ENCODE results near the gene ZBTB9.

ZBTB9 gene

DNA sequence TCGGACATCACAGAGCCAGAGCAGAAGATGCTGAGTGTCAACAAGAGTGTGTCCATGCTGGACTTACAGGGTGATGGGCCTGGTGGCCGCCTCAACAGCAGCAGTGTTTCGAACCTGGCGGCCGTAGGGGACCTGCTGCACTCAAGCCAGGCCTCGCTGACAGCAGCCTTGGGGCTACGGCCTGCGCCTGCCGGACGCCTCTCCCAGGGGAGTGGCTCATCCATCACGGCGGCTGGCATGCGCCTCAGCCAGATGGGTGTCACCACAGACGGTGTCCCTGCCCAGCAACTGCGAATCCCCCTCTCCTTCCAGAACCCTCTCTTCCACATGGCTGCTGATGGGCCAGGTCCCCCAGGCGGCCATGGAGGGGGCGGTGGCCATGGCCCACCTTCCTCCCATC lies 11.4 kb upstream of the ZBTB9 start:
- Histone ChIP-seq H3K4me3 (ENCODE audit: low read depth in 1 of 5, low read length in 5 of 5) (no peak overlapping the region), H3K36me3 (ENCODE audit: control insufficient read depth in 5 of 5, insufficient read depth in 5 of 5, low read length in 5 of 5) (peaks cover 0 to 70% (median 38%) of the 10 kb centered on the region in 5 donors), H3K9ac (ENCODE audit: low read length in 5 of 5) (no peak overlapping the region), H3K9me3 (ENCODE audit: control insufficient read depth in 5 of 5, low read length in 5 of 5) (no peaks in the 10 kb centered on the region), H3K27me3 (ENCODE audit: control insufficient read depth in 5 of 5, insufficient read depth in 4 of 5, low read length in 5 of 5) (no peaks in the 10 kb centered on the region), H3K4me1 (ENCODE audit: control insufficient read depth in 5 of 5, insufficient read depth in 5 of 5, low read length in 5 of 5) (no peaks in the 10 kb centered on the region), H3K27ac (ENCODE audit: low read depth, low read length) (no peak overlapping the region)

DNA sequence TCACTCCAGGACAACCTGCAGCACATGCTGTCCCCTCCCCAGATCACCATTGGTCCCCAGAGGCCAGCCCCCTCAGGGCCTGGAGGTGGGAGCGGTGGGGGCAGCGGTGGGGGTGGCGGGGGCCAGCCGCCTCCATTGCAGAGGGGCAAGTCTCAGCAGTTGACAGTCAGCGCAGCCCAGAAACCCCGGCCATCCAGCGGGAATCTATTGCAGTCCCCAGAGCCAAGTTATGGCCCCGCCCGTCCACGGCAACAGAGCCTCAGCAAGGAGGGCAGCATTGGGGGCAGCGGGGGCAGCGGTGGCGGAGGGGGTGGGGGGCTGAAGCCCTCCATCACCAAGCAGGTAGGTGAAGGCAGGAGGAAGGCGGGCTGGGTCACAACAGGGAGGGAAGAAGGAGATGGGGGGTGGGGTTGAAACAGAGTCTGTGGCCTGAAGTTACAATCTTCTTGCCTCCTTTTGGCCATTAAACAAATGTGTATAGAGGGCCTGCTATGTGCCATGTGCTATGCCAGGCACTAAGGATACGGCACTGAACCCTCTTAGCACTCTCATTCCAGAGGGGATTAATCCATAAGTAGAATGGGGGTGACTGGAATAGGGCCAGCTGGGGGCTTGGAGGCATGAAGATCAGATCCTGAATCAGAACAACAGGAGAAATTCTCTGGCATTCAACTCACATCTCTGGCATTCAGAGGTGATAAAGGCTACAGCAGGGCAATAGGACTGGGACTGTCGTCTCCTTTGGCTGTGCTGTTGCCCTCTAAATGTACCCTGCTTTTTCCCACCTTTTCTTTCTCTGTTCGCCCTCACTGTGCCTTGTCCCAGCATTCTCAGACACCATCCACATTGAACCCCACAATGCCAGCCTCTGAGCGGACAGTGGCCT lies 10.5 kb upstream of the ZBTB9 start:
- H3K36me3 ChIP-seq (ENCODE audit: control insufficient read depth in 5 of 5, insufficient read depth in 5 of 5, low read length in 5 of 5), result peaks cover 0 to 65% (median 33%) of the 10 kb centered on the region in 5 donors

GRCh38 chr6:33445119-33445603 lies 9.2 kb upstream of the ZBTB9 start:
- H3K9ac ChIP-seq (ENCODE audit: low read length in 5 of 5), result no peak overlapping the region
- H3K27ac ChIP-seq (ENCODE audit: low read depth, low read length), result no peak overlapping the region
- no peak overlapping the region for H3K4me3 ChIP-seq (ENCODE audit: low read depth in 1 of 5, low read length in 5 of 5)
- peaks cover 0 to 4% (median 0%) of the 10 kb centered on the region in 5 donors for H3K4me1 ChIP-seq (ENCODE audit: control insufficient read depth in 5 of 5, insufficient read depth in 5 of 5, low read length in 5 of 5)
- no peaks in the 10 kb centered on the region for H3K27me3 ChIP-seq (ENCODE audit: control insufficient read depth in 5 of 5, insufficient read depth in 4 of 5, low read length in 5 of 5)
- H3K9me3 ChIP-seq (ENCODE audit: control insufficient read depth in 5 of 5, low read length in 5 of 5), result no peaks in the 10 kb centered on the region
- H3K36me3 ChIP-seq (ENCODE audit: control insufficient read depth in 5 of 5, insufficient read depth in 5 of 5, low read length in 5 of 5), result peaks cover 0 to 63% (median 34%) of the 10 kb centered on the region in 5 donors

More for the DNA sequence above, 10.5 kb upstream of the ZBTB9 start:
- Histone ChIP-seq H3K9me3 (ENCODE audit: control insufficient read depth in 5 of 5, low read length in 5 of 5) (no peaks in the 10 kb centered on the region), H3K27me3 (ENCODE audit: control insufficient read depth in 5 of 5, insufficient read depth in 4 of 5, low read length in 5 of 5) (no peaks in the 10 kb centered on the region), H3K4me1 (ENCODE audit: control insufficient read depth in 5 of 5, insufficient read depth in 5 of 5, low read length in 5 of 5) (no peaks in the 10 kb centered on the region), H3K4me3 (ENCODE audit: low read depth in 1 of 5, low read length in 5 of 5) (no peak overlapping the region), H3K9ac (ENCODE audit: low read length in 5 of 5) (no peak overlapping the region), H3K27ac (ENCODE audit: low read depth, low read length) (no peak overlapping the region)

GRCh38 chr6:33446356-33446755 lies 8.0 kb upstream of the ZBTB9 start:
- Histone ChIP-seq H3K27ac (ENCODE audit: low read depth, low read length) (no peak overlapping the region), H3K4me3 (ENCODE audit: low read depth in 1 of 5, low read length in 5 of 5) (no peak overlapping the region), H3K4me1 (ENCODE audit: control insufficient read depth in 5 of 5, insufficient read depth in 5 of 5, low read length in 5 of 5) (peaks cover 0 to 5% (median 0%) of the 10 kb centered on the region in 5 donors), H3K36me3 (ENCODE audit: control insufficient read depth in 5 of 5, insufficient read depth in 5 of 5, low read length in 5 of 5) (peaks cover 0 to 52% (median 29%) of the 10 kb centered on the region in 5 donors), H3K9me3 (ENCODE audit: control insufficient read depth in 5 of 5, low read length in 5 of 5) (no peaks in the 10 kb centered on the region), H3K9ac (ENCODE audit: low read length in 5 of 5) (no peak overlapping the region), H3K27me3 (ENCODE audit: control insufficient read depth in 5 of 5, insufficient read depth in 4 of 5, low read length in 5 of 5) (no peaks in the 10 kb centered on the region)

DNA sequence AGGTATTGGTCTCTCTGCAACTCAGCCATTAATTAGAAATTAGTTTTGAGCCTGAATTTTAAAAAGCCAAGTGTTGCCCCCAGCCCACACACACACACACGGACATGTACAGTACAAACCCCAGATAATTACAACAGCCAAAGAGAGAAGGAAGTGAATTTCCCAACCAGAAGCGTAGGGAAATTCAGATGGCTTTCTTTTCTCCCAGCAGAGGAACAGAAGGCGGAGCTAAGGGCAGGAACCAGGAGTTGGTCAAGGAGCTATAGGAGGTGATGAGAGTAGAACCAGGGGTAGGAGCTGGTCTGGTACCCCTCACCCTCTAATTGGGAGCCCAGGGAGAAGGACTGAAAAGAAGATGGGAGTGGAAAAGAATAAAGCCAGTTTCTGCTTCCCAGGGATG lies 3.9 kb upstream of the ZBTB9 start:
- Histone ChIP-seq H3K9ac (ENCODE audit: low read length in 5 of 5) (peak overlapping the region in 1 of 5 donors; percentile 6), H3K27ac (ENCODE audit: low read depth, low read length) (no peak overlapping the region), H3K9me3 (ENCODE audit: control insufficient read depth in 5 of 5, low read length in 5 of 5) (no peaks in the 10 kb centered on the region), H3K36me3 (ENCODE audit: control insufficient read depth in 5 of 5, insufficient read depth in 5 of 5, low read length in 5 of 5) (peaks cover 0 to 23% (median 12%) of the 10 kb centered on the region in 5 donors), H3K4me3 (ENCODE audit: low read depth in 1 of 5, low read length in 5 of 5) (no peak overlapping the region), H3K4me1 (ENCODE audit: control insufficient read depth in 5 of 5, insufficient read depth in 5 of 5, low read length in 5 of 5) (peaks cover 4 to 23% (median 17%) of the 10 kb centered on the region in 5 donors), H3K27me3 (ENCODE audit: control insufficient read depth in 5 of 5, insufficient read depth in 4 of 5, low read length in 5 of 5) (no peaks in the 10 kb centered on the region)

DNA sequence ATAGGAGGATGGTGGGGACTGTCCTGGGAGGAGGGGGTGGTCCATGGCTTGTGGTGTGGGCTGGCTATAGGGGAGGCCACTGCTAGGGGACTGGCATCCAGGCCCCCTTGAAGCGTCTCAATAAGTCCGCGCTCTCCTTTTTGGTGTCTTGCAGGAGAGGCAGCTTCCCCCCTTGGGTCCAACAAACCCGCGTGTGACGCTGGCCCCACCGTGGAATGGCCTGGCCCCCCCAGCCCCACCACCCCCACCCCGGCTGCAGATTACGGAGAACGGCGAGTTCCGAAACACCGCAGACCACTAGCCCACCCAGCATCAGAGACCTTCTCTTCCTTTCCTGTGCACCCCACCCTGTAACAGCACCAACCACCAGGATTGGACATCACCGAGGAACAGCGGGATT lies 2.8 kb upstream of the ZBTB9 start:
- H3K4me1 ChIP-seq (ENCODE audit: control insufficient read depth in 5 of 5, insufficient read depth in 5 of 5, low read length in 5 of 5), result peaks cover 4 to 25% (median 17%) of the 10 kb centered on the region in 5 donors
- H3K27me3 ChIP-seq (ENCODE audit: control insufficient read depth in 5 of 5, insufficient read depth in 4 of 5, low read length in 5 of 5), result no peaks in the 10 kb centered on the region
- H3K36me3 ChIP-seq (ENCODE audit: control insufficient read depth in 5 of 5, insufficient read depth in 5 of 5, low read length in 5 of 5), result peaks cover 0 to 34% (median 20%) of the 10 kb centered on the region in 5 donors
- H3K4me3 ChIP-seq (ENCODE audit: low read depth in 1 of 5, low read length in 5 of 5), result no peak overlapping the region
- H3K27ac ChIP-seq (ENCODE audit: low read depth, low read length), result no peak overlapping the region
- no peaks in the 10 kb centered on the region for H3K9me3 ChIP-seq (ENCODE audit: control insufficient read depth in 5 of 5, low read length in 5 of 5)
- H3K9ac ChIP-seq (ENCODE audit: low read length in 5 of 5), result no peak overlapping the region

DNA sequence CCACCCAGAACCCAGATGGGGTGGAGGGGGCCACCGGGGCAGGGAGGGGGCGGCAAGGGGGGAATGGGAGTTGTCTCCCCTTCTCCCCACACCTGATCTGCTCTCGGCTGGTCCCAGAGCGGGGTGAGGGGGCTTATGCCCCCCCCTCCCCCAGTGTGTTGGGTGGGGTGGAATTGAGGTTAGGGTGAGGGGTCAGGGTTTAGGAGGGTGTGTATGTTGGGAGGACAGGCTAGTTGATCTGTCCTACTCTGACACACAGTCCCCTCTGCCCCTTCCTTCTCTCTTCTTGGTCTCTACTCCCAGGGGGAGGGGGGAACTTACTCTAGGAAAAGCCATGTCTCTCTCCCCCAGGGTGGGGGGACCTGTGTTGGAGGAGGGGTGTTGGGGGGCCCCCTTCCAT lies 1.9 kb upstream of the ZBTB9 start:
- Histone ChIP-seq H3K36me3 (ENCODE audit: control insufficient read depth in 5 of 5, insufficient read depth in 5 of 5, low read length in 5 of 5) (peaks cover 0 to 35% (median 22%) of the 10 kb centered on the region in 5 donors), H3K9ac (ENCODE audit: low read length in 5 of 5) (no peak overlapping the region), H3K9me3 (ENCODE audit: control insufficient read depth in 5 of 5, low read length in 5 of 5) (no peaks in the 10 kb centered on the region), H3K27ac (ENCODE audit: low read depth, low read length) (no peak overlapping the region), H3K4me3 (ENCODE audit: low read depth in 1 of 5, low read length in 5 of 5) (no peak overlapping the region), H3K4me1 (ENCODE audit: control insufficient read depth in 5 of 5, insufficient read depth in 5 of 5, low read length in 5 of 5) (peaks cover 4 to 25% (median 17%) of the 10 kb centered on the region in 5 donors), H3K27me3 (ENCODE audit: control insufficient read depth in 5 of 5, insufficient read depth in 4 of 5, low read length in 5 of 5) (no peaks in the 10 kb centered on the region)

DNA sequence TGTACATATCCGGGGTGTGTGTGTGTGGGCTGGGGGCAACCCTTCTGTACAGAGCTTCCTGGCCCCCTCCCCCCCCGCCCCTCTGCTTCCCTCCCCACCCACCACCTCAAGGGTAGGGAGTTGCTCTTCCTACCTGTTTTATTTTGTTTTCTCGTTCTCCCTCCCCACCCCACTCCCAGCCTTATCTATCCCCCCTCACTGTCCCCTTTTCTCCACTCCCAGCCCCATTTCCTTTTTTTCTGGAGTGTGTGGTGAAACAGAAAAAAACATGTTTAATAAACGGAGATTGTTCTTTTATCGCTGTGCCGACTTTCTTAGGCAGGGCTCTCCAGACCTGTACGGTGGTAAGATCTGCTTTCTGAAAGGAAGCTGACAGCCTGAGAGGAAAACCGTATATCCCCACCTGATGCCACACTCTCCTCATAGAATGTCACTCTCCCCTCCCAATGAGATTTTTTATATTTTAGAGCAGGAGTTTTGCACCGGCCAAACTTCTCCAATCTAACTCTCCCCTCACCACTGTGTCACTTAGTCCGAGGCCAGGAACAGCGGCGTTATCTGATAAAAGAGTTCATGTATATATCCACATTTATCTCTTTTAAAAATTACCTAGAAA lies 875 bp upstream of the ZBTB9 start:
- Histone ChIP-seq H3K27ac (ENCODE audit: low read depth, low read length) (peak overlapping the region; percentile 49), H3K4me1 (ENCODE audit: control insufficient read depth in 5 of 5, insufficient read depth in 5 of 5, low read length in 5 of 5) (peaks cover 4 to 25% (median 17%) of the 10 kb centered on the region in 5 donors), H3K36me3 (ENCODE audit: control insufficient read depth in 5 of 5, insufficient read depth in 5 of 5, low read length in 5 of 5) (peaks cover 0 to 30% (median 15%) of the 10 kb centered on the region in 5 donors), H3K4me3 (ENCODE audit: low read depth in 1 of 5, low read length in 5 of 5) (peak overlapping the region; percentile 84 to 93 (median 92)), H3K9ac (ENCODE audit: low read length in 5 of 5) (peak overlapping the region; percentile 75 to 92 (median 88)), H3K27me3 (ENCODE audit: control insufficient read depth in 5 of 5, insufficient read depth in 4 of 5, low read length in 5 of 5) (no peaks in the 10 kb centered on the region), H3K9me3 (ENCODE audit: control insufficient read depth in 5 of 5, low read length in 5 of 5) (no peaks in the 10 kb centered on the region)

- Histone ChIP-seq H3K27ac (ENCODE audit: low read depth, low read length) (no peak overlapping the region), H3K4me1 (ENCODE audit: control insufficient read depth in 5 of 5, insufficient read depth in 5 of 5, low read length in 5 of 5) (peaks cover 4 to 22% (median 17%) of the 10 kb centered on the region in 5 donors), H3K9me3 (ENCODE audit: control insufficient read depth in 5 of 5, low read length in 5 of 5) (no peaks in the 10 kb centered on the region), H3K9ac (ENCODE audit: low read length in 5 of 5) (peak overlapping the region; percentile 59 to 88 (median 78)), H3K27me3 (ENCODE audit: control insufficient read depth in 5 of 5, insufficient read depth in 4 of 5, low read length in 5 of 5) (no peaks in the 10 kb centered on the region), H3K4me3 (ENCODE audit: low read depth in 1 of 5, low read length in 5 of 5) (peak overlapping the region; percentile 81 to 93 (median 91)), H3K36me3 (ENCODE audit: control insufficient read depth in 5 of 5, insufficient read depth in 5 of 5, low read length in 5 of 5) (peaks cover 0 to 21% (median 13%) of the 10 kb centered on the region in 5 donors)
Measured at GRCh38 chr6:33455051-33455450, 675 bp downstream of the ZBTB9 start.

DNA sequence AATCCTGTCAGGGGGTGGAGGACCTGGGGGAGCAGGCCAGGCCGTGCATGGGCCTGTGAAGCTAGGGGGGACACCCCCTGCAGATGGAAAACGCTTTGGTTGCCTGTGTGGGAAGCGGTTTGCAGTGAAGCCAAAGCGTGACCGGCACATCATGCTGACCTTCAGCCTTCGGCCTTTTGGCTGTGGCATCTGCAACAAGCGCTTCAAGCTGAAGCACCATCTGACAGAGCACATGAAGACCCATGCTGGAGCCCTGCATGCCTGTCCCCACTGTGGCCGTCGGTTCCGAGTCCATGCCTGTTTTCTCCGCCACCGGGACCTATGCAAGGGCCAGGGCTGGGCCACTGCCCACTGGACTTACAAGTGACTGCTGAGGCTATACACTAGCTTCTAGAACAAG lies 1.8 kb downstream of the ZBTB9 start:
- H3K27me3 ChIP-seq (ENCODE audit: control insufficient read depth in 5 of 5, insufficient read depth in 4 of 5, low read length in 5 of 5), result no peaks in the 10 kb centered on the region
- no peak overlapping the region for H3K27ac ChIP-seq (ENCODE audit: low read depth, low read length)

More for the DNA sequence above, 1.8 kb downstream of the ZBTB9 start:
- H3K4me3 ChIP-seq (ENCODE audit: low read depth in 1 of 5, low read length in 5 of 5), result no peak overlapping the region
- H3K9me3 ChIP-seq (ENCODE audit: control insufficient read depth in 5 of 5, low read length in 5 of 5), result no peaks in the 10 kb centered on the region
- peaks cover 0 to 21% (median 13%) of the 10 kb centered on the region in 5 donors for H3K36me3 ChIP-seq (ENCODE audit: control insufficient read depth in 5 of 5, insufficient read depth in 5 of 5, low read length in 5 of 5)
- H3K4me1 ChIP-seq (ENCODE audit: control insufficient read depth in 5 of 5, insufficient read depth in 5 of 5, low read length in 5 of 5), result peaks cover 4 to 20% (median 17%) of the 10 kb centered on the region in 5 donors
- H3K9ac ChIP-seq (ENCODE audit: low read length in 5 of 5), result no peak overlapping the region

Measured in subcutaneous abdominal adipose tissue (tissue), 5 donors.